SK-N-SH (cell line): Measurements from ENCODE around the gene UAP1L1. TPM values are rescaled to one million over a fixed set of nuclear protein-coding genes. Genes with fewer than 3 reads are reported as not detected.

Experiments
- CTCF ChIA-PET: fragments of 300-600, 350-600 bp; formaldehyde crosslinking; extraction: SDS; loops from one replicate; lab custom pipeline; 2021; lab: Yijun Ruan, JAX
- POLR2A ChIA-PET: fragments of 350-600 bp; sonication (Branson Sonifier 250); formaldehyde crosslinking; extraction: SDS; loops from one replicate; lab custom pipeline; 2020; ENCODE audit warnings: antibody characterized with exemption, inconsistent platforms; lab: Yijun Ruan, JAX
- DNase-seq: peaks from one replicate; pipeline ENCODE4 v3.0.0; 2012
- H2AFZ ChIP-seq: fragments of 200-600 bp; sonication (generic); 2 replicates; pipeline ENCODE4 v1.8.1; 2016; ENCODE audit warnings: antibody characterized with exemption, mild to moderate bottlenecking, low read depth
- H3F3A ChIP-seq: fragments of 200-600 bp; sonication (generic); replicated peaks from 2 replicates; pipeline ENCODE3; 2016; ENCODE audit warnings: antibody characterized with exemption, mild to moderate bottlenecking; ENCODE audit not compliant: insufficient read depth
- H3K27ac ChIP-seq, 2 experiments: fragments of 200-500 bp in 1 of 2; fragments of 200-600 bp in 1 of 2; sonication (Bioruptor generic) in 1 of 2; sonication (generic), shearing (Covaris generic) in 1 of 2; 2 replicates each; pipeline versions ENCODE4 v1.5.1 to v1.6.1; 2014 to 2016; ENCODE audit warnings: low read depth in 2 of 2, inconsistent platforms in 1 of 2, low read length in 1 of 2, mild to moderate bottlenecking in 1 of 2, mixed read lengths in 1 of 2
- H3K27me3 ChIP-seq: fragments of 200-600 bp; sonication (generic), shearing (Covaris generic); 2 replicates; pipeline ENCODE4 v1.6.1; 2016; ENCODE audit warnings: mixed run types; ENCODE audit not compliant: insufficient read depth
- H3K36me3 ChIP-seq, 2 experiments: fragments of 200-500 bp in 1 of 2; fragments of 200-600 bp in 1 of 2; sonication (Bioruptor generic) in 1 of 2; sonication (generic) in 1 of 2; replicated peaks in 1 of 2; 2 replicates each; pipeline versions ENCODE3 to v1.5.1; 2014 to 2016; ENCODE audit warnings: low read length in 1 of 2, mild to moderate bottlenecking in 1 of 2; ENCODE audit not compliant: insufficient read depth in 2 of 2, control insufficient read depth in 1 of 2
- H3K4me1 ChIP-seq, 2 experiments: fragments of 200-500 bp in 1 of 2; fragments of 200-600 bp in 1 of 2; sonication (Bioruptor generic) in 1 of 2; sonication (generic), shearing (Covaris generic) in 1 of 2; 2 replicates each; pipeline versions ENCODE4 v1.5.1 to v1.6.1; 2014 to 2016; ENCODE audit warnings: low read depth in 1 of 2, low read length in 1 of 2, mixed run types in 1 of 2; ENCODE audit not compliant: insufficient read depth in 2 of 2, control insufficient read depth in 1 of 2
- H3K4me2 ChIP-seq: fragments of 200-600 bp; sonication (generic), shearing (Covaris generic); 2 replicates; pipeline ENCODE4 v1.6.1; 2017; ENCODE audit warnings: mixed run types
- H3K4me3 ChIP-seq, 2 experiments: fragments of 200-500 bp in 1 of 2; fragments of 200-600 bp in 1 of 2; sonication (Bioruptor generic) in 1 of 2; sonication (generic), shearing (Covaris generic) in 1 of 2; 2 replicates each; pipeline versions ENCODE4 v1.5.1 to v1.8.1; 2014 to 2016; ENCODE audit warnings: low read depth in 2 of 2, inconsistent platforms in 1 of 2, low read length in 1 of 2, mild to moderate bottlenecking in 1 of 2, mixed read lengths in 1 of 2, moderate library complexity in 1 of 2
- H3K79me2 ChIP-seq: fragments of 200-600 bp; sonication (generic); 2 replicates; pipeline ENCODE4 v1.8.1; 2017; ENCODE audit warnings: mild to moderate bottlenecking; ENCODE audit not compliant: insufficient read depth
- H3K9ac ChIP-seq: fragments of 200-600 bp; sonication (generic); 2 replicates; pipeline ENCODE4 v1.6.1; 2017; ENCODE audit warnings: mixed run types
- H3K9me2 ChIP-seq: fragments of 200-600 bp; sonication (generic); 2 replicates; pipeline ENCODE4 v1.6.1; 2017; ENCODE audit warnings: mixed run types
- H3K9me3 ChIP-seq: fragments of 200-600 bp; sonication (generic); 2 replicates; pipeline ENCODE4 v1.6.1; 2017; ENCODE audit warnings: mixed run types, mild to moderate bottlenecking, moderate library complexity
- H4K20me1 ChIP-seq: fragments of 200-600 bp; sonication (generic); 2 replicates; pipeline ENCODE4 v1.6.1; 2017; ENCODE audit warnings: mild to moderate bottlenecking, mixed run types; ENCODE audit not compliant: insufficient read depth
- EP300 ChIP-seq, 2 experiments: IDR thresholded peaks; 2 replicates each; pipeline versions ENCODE4 v1.4.0 to v1.6.1; 2012; ENCODE audit warnings: borderline replicate concordance in 1 of 2, low read depth in 1 of 2, low read length in 1 of 2
- EZH2phosphoT487 ChIP-seq: fragments of 200-600 bp; sonication (generic); IDR thresholded peaks from 2 replicates; pipeline ENCODE4 v1.6.1; 2017; ENCODE audit warnings: low read depth, mixed run types, mild to moderate bottlenecking, antibody characterized with exemption, moderate library complexity, borderline replicate concordance
- FOSL2 ChIP-seq: IDR thresholded peaks from 2 replicates; pipeline ENCODE4 v1.4.0; 2012; ENCODE audit warnings: low read depth, mild to moderate bottlenecking, moderate library complexity, borderline replicate concordance
- FOXJ3 ChIP-seq: sonication (generic); formaldehyde crosslinking; IDR thresholded peaks from 2 replicates; pipeline ENCODE4 v1.5.1; 2020; ENCODE audit warnings: mild to moderate bottlenecking, missing genetic modification reagents
- JUND ChIP-seq: IDR thresholded peaks from 2 replicates; pipeline ENCODE4 v1.4.0; 2012
- MEF2A ChIP-seq: IDR thresholded peaks from 2 replicates; pipeline ENCODE4 v1.4.0; 2012; ENCODE audit warnings: low read depth, borderline replicate concordance
- MXI1 ChIP-seq: IDR thresholded peaks from 2 replicates; pipeline ENCODE4 v1.6.1; 2012; ENCODE audit warnings: mild to moderate bottlenecking, low read depth, low read length, improper control_type of control experiment
- WGBS: methylation state at CpG from one replicate; pipeline ENCODE4 v1.1.6; 2017; ENCODE audit warnings: low lambda C conversion rate; 5-methylcytosine and 5-hydroxymethylcytosine counted together
- polyA plus RNA-seq, 3 experiments: library from polyadenylated mRNA; depleted of rRNA; stranded (reverse); fragments of >200 nt; gene quantifications; 2 replicates each; pipeline ENCODE4 v1.2.3, GENCODE V29; 2012
- TF ChIP-seq, protein P1 (sequence below): IDR thresholded peaks from 2 replicates; pipeline ENCODE4 v1.4.0; 2012; ENCODE audit warnings: low read depth
- TF ChIP-seq, protein P2 (sequence below): fragments of 200-600 bp; sonication (generic); IDR thresholded peaks from 2 replicates; pipeline ENCODE4 v1.6.1; 2017; ENCODE audit warnings: antibody characterized with exemption, mild to moderate bottlenecking, moderate library complexity

Gene UAP1L1
- polyA plus RNA-seq, 1 of the 3 experiments (the other 2 are of a cell fraction) = 5.6 TPM

DNA sequence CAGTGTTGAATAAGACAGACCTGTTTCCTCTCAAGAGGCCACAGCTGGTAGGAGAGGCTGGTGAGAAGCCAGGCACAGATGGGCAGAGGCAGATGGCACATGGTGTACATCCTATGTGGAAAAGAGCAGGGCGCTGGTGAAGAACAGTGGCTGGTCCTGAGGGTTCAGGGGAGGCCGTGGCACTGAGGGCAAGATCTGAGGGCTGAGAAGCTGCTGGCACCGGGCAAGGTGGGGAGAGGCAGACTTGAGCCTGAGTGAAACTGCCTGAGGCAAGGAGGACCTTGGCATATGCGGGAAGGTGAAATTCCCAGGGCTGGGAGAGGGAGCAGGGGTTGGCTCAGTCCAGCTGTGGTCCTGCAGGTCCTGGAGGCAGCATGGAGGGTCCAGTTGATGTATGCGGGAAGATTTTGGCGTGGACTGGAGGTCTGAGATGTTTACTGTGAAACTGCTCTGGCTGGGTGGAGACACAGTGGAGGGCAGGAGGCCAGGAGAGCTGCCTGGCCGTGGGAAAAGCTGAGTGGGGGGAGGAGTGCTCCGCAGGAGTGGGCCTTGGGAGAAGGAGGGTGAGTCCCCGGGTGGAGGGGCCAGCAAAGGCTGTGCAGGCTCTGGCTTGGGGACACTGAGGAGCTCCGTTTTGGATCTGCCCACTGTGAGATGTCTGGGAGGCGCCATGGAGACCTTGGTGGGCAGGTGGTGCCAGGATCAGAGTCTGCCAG is 12.1 kb downstream of the UAP1L1 start:
- 90% methylated on average over 11 of the region's 11 CpGs for WGBS
- Histone ChIP-seq H3K9me3 (no peaks in the 10 kb centered on the region), H3K9me2 (no peaks in the 10 kb centered on the region), H2AFZ (no peak overlapping the region), H3K27ac (no peak overlapping the region), H3K36me3 (peaks cover 14% of the 10 kb centered on the region in 2 experiments), H3F3A (peaks cover under 1% of the 10 kb centered on the region), H3K27me3 (no peaks in the 10 kb centered on the region), H3K4me2 (no peak overlapping the region), H3K4me1 (peaks cover 13% of the 10 kb centered on the region in 2 experiments; a peak in 3 of 4 replicates), H3K79me2 (peaks cover 18% of the 10 kb centered on the region; the same call in 1 of the 2 replicates), H4K20me1 (no peaks in the 10 kb centered on the region), H3K4me3 (no peak overlapping the region), H3K9ac (no peak overlapping the region)
- POLR2A ChIA-PET = no interaction called here
- CTCF ChIA-PET = interaction anchor here (1.0 to 3.5 kb wide), 6 partner anchors 20 to 137 kb away, joined by 3 to 18 read pairs (median 6); partner anchors contain the start of genes NPDC1 and RNF224
- no peak for DNase-seq
- TF ChIP-seq FOSL2 (no peak), JUND (no peak), MXI1 (no peak), MEF2A (no peak)
- TF ChIP-seq, protein P1, sequence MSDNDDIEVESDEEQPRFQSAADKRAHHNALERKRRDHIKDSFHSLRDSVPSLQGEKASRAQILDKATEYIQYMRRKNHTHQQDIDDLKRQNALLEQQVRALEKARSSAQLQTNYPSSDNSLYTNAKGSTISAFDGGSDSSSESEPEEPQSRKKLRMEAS = no peak

DNA sequence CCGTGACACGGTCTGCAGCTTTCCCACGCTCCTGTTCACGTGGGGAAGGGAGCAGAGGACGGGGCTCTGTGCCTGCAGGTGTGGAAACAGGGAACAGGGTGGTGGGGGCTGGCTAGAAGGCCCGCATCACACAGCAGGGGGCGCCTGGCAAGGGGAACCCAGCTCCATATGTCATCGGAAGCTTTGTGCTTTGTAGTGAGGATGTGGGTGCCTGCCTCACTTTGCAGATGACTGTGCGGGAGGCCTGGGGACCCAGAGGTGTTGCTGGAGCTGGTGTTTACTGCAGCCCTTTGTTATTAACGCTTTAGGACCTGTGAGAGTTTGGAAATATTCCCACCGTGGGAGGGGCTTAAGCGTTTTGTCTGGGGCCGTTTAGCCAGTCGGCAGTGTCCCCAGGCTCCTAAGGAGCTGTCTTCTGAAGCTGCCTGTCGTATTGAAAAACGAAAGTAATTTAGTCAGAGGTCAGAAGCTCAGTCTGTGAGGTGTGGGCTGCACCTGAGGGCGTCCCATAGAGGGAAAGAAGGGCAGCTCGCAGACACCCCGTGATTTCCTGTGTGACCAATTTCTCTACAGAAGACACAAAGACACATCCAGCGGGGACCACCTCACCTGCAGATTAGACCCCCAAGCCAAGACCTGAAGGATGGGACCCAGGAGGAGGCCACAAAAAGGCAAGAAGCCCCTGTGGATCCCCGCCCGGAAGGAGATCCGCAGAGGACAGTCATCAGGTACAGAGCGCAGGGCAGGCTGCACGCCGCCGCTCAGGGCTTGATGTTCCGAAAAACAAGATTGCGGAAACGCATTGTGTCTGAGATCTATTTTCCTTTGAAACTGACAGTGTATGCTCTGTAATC is 18.6 kb downstream of the UAP1L1 start:
- H4K20me1 ChIP-seq = no peaks in the 10 kb centered on the region
- peaks cover under 1% of the 10 kb centered on the region for H3F3A ChIP-seq
- 0 out of 2 replicates have a peak, but pooled peaks cover 4% of the 10 kb centered on the region for H3K79me2 ChIP-seq
- no peak for TF ChIP-seq FOXJ3 (CRISPR knock-in tag)
- no peak for TF ChIP-seq EP300 (IDR thresholded peaks at IDR 0.05; ENCODE audit: borderline replicate concordance in 1 of 2, low read depth in 1 of 2, low read length in 1 of 2)
- TF ChIP-seq, protein P1 = no peak
- TF ChIP-seq, protein P2, sequence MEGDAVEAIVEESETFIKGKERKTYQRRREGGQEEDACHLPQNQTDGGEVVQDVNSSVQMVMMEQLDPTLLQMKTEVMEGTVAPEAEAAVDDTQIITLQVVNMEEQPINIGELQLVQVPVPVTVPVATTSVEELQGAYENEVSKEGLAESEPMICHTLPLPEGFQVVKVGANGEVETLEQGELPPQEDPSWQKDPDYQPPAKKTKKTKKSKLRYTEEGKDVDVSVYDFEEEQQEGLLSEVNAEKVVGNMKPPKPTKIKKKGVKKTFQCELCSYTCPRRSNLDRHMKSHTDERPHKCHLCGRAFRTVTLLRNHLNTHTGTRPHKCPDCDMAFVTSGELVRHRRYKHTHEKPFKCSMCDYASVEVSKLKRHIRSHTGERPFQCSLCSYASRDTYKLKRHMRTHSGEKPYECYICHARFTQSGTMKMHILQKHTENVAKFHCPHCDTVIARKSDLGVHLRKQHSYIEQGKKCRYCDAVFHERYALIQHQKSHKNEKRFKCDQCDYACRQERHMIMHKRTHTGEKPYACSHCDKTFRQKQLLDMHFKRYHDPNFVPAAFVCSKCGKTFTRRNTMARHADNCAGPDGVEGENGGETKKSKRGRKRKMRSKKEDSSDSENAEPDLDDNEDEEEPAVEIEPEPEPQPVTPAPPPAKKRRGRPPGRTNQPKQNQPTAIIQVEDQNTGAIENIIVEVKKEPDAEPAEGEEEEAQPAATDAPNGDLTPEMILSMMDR = peak; percentile 27
- TF ChIP-seq EZH2phosphoT487 = no peak
- H3K27ac ChIP-seq = no peak overlapping the region
- H3K4me2 ChIP-seq = no peak overlapping the region
- H3K4me1 ChIP-seq = no peaks in the 10 kb centered on the region
- no peaks in the 10 kb centered on the region for H3K27me3 ChIP-seq
- DNase-seq = peak; percentile 59
- no peaks in the 10 kb centered on the region for H3K9me3 ChIP-seq
- H3K9ac ChIP-seq = no peak overlapping the region
- no peak overlapping the region for H3K4me3 ChIP-seq
- no peak overlapping the region for H2AFZ ChIP-seq
- ChIA-PET CTCF (interaction anchor here (0.7 to 1.5 kb wide), 9 partner anchors 8 to 141 kb away, joined by 3 to 5 read pairs (median 4); partner anchors contain the start of genes MAN1B1 and RNF224), POLR2A (no interaction called here)
- H3K36me3 ChIP-seq = peaks cover 21 to 39% of the 10 kb centered on the region in 2 experiments
- H3K9me2 ChIP-seq = no peaks in the 10 kb centered on the region
- WGBS = 86% methylated on average over 25 of the region's 30 CpGs
